NCI-H1417 treated with DMSO at 0.1 percent for 48 hours (cell line): ENCODE measurements around the gene COG7.
"Not testable (repeated sequence)": the region's sequence is repeated elsewhere in the genome, so short reads cannot be mapped to it uniquely, and the experiment has no call there.

ENCODE experiments used
- DNase-seq: peaks from one replicate; lab custom pipeline; 2025; lab: John Stamatoyannopoulos, UW

COG7 gene

GRCh38 chr16:23469814-23470213 is 16.8 kb upstream of the COG7 start:
- no peak for DNase-seq

GRCh38 chr16:23466162-23466885 is 13.3 kb upstream of the COG7 start:
- no peak for DNase-seq

GRCh38 chr16:23465179-23465578 is 12.2 kb upstream of the COG7 start:
- no peak for DNase-seq

GRCh38 chr16:23464196-23464595 is 11.2 kb upstream of the COG7 start:
- no peak for DNase-seq

GRCh38 chr16:23462994-23463393 is 10.0 kb upstream of the COG7 start:
- DNase-seq, result not testable (repeated sequence)

- no peak for DNase-seq
Measured at GRCh38 chr16:23453338-23454052, 506 bp upstream of the COG7 start.

- DNase-seq, result no peak
Measured at GRCh38 chr16:23452221-23452571, 793 bp downstream of the COG7 start.

- DNase-seq, result no peak
Measured at GRCh38 chr16:23448392-23448791, 4.6 kb downstream of the COG7 start.

GRCh38 chr16:23437542-23437941 is 15.4 kb downstream of the COG7 start:
- not testable (repeated sequence) for DNase-seq

- DNase-seq, result no peak
Measured at GRCh38 chr16:23436951-23437350, 16.0 kb downstream of the COG7 start.

- peak; percentile 1 for DNase-seq
Measured at GRCh38 chr16:23435500-23435899, 17.5 kb downstream of the COG7 start.

- DNase-seq, result peak; percentile 6
Measured at GRCh38 chr16:23434380-23434779, 18.6 kb downstream of the COG7 start.

- no peak for DNase-seq
Measured at GRCh38 chr16:23433261-23433920, 19.6 kb downstream of the COG7 start.

- DNase-seq, result no peak
Measured at GRCh38 chr16:23432176-23433128, 20.5 kb downstream of the COG7 start.

GRCh38 chr16:23428351-23428750 is 24.6 kb downstream of the COG7 start:
- DNase-seq, result no peak

- no peak for DNase-seq
Measured at GRCh38 chr16:23424292-23424958, 28.6 kb downstream of the COG7 start.

GRCh38 chr16:23423496-23424049 is 29.4 kb downstream of the COG7 start:
- DNase-seq, result peak; percentile 75

GRCh38 chr16:23420011-23420410 is 33.0 kb downstream of the COG7 start:
- no peak for DNase-seq

- no peak for DNase-seq
Measured at GRCh38 chr16:23416816-23417215, 36.2 kb downstream of the COG7 start.

- no peak for DNase-seq
Measured at GRCh38 chr16:23414731-23415130, 38.3 kb downstream of the COG7 start.

GRCh38 chr16:23410176-23410575 is 42.8 kb downstream of the COG7 start:
- no peak for DNase-seq
